ENCODE results near the gene AUTS2. TPM values are rescaled to one million over a fixed set of nuclear protein-coding genes. Genes with fewer than 3 reads are reported as not detected.

Gene AUTS2
- total and polyA plus RNA-seq, 10 of the 15 experiments (the other 5 are each of a cell fraction or from before 2014, with no cell fraction given), result 6.4 to 55.6 (median 21.6) TPM

DNA sequence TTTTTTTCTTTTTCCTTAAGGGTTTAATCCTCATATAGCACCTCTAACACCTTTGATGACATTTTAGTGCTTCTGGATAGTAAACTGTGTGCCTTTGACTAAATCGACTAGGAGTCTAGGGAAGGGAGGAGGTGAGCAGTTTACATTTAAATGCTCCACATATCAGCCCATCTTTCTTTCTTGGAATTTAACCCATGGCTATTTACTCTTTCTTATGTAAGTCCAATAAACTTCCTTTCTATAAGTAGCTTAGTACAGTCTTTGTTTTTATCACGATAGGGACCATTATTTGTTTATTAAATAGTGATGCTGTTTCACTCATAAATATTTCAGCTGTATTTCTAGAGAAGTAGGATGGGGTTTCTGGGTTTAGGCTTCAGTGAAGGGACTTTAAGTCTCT lies 669.9 kb downstream of the AUTS2 start:
- intact Hi-C loops (cut with micrococcal nuclease; ENCODE audit: unreplicated experiment), result no loop called here

More for the DNA sequence above, 669.9 kb downstream of the AUTS2 start:
- Histone ChIP-seq H3K27ac (ENCODE audit: control insufficient read depth, insufficient read depth) (no peak overlapping the region), H2AFZ (ENCODE audit: control insufficient read depth, low read depth, low read length) (no peak overlapping the region), H3K79me2 (ENCODE audit: control insufficient read depth, insufficient read depth, low read length) (no peaks in the 10 kb centered on the region), H4K20me1 (ENCODE audit: control insufficient read depth, insufficient read depth) (no peaks in the 10 kb centered on the region), H3K4me1 (ENCODE audit: control insufficient read depth, insufficient read depth, low read length) (no peaks in the 10 kb centered on the region), H3K9me3 (replicated peaks; ENCODE audit: control insufficient read depth, insufficient read depth, low read length) (no peaks in the 10 kb centered on the region), H3K4me2 (ENCODE audit: control insufficient read depth, insufficient read depth) (no peak overlapping the region), H3K4me3 (no peak overlapping the region), H3K36me3 (ENCODE audit: control insufficient read depth in 2 of 2, insufficient read depth in 2 of 2, low read length in 1 of 2) (no peaks in the 10 kb centered on the region), H3K27me3 (replicated peaks in 1 of 2; ENCODE audit: control insufficient read depth in 2 of 2, insufficient read depth in 2 of 2, low read length in 1 of 2) (no peaks in the 10 kb centered on the region), H3K9ac (ENCODE audit: control insufficient read depth, insufficient read depth, low read length) (no peak overlapping the region)
- ATAC-seq (no peak), FAIRE-seq (no peak), DNase-seq (ENCODE audit: low read depth, low spot score) (no peak)
- in situ Hi-C loops (cut with MboI), result no loop called here
- no TSS peak for BruUV-seq (replicated peaks)
- RAD21 ChIA-PET (ENCODE audit: unreplicated experiment), result no interaction called here
- POLR2A ChIA-PET, result no interaction called here
- CTCF ChIA-PET, result interaction anchor here (1.2 kb wide), 1 partner anchor 220 kb away, joined by 3 read pairs; no protein-coding TSS in a partner anchor
- WGBS (ENCODE audit: insufficient coverage, insufficient replicate concordance, low lambda C conversion rate, missing lambda C conversion rate), result 33% methylated on average over 2 of the region's 2 CpGs
- TF ChIP-seq WRNIP1 (IDR thresholded peaks at IDR 0.05; ENCODE audit: borderline replicate concordance, low read depth, low read length) (no peak), PAX8 (IDR thresholded peaks at IDR 0.05) (no peak), MYB (IDR thresholded peaks at IDR 0.05; ENCODE audit: borderline replicate concordance, low read depth, low read length) (no peak), CHD4 (IDR thresholded peaks at IDR 0.05) (no peak), CBFB (IDR thresholded peaks at IDR 0.05; ENCODE audit: low read depth) (no peak), BMI1 (IDR thresholded peaks at IDR 0.05; ENCODE audit: borderline replicate concordance) (no peak), TCF7 (IDR thresholded peaks at IDR 0.05; ENCODE audit: borderline replicate concordance) (no peak)
- TF ChIP-seq, protein P1, sequence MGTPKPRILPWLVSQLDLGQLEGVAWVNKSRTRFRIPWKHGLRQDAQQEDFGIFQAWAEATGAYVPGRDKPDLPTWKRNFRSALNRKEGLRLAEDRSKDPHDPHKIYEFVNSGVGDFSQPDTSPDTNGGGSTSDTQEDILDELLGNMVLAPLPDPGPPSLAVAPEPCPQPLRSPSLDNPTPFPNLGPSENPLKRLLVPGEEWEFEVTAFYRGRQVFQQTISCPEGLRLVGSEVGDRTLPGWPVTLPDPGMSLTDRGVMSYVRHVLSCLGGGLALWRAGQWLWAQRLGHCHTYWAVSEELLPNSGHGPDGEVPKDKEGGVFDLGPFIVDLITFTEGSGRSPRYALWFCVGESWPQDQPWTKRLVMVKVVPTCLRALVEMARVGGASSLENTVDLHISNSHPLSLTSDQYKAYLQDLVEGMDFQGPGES (IDR thresholded peaks at IDR 0.05), result no peak
- TF ChIP-seq, protein P2, sequence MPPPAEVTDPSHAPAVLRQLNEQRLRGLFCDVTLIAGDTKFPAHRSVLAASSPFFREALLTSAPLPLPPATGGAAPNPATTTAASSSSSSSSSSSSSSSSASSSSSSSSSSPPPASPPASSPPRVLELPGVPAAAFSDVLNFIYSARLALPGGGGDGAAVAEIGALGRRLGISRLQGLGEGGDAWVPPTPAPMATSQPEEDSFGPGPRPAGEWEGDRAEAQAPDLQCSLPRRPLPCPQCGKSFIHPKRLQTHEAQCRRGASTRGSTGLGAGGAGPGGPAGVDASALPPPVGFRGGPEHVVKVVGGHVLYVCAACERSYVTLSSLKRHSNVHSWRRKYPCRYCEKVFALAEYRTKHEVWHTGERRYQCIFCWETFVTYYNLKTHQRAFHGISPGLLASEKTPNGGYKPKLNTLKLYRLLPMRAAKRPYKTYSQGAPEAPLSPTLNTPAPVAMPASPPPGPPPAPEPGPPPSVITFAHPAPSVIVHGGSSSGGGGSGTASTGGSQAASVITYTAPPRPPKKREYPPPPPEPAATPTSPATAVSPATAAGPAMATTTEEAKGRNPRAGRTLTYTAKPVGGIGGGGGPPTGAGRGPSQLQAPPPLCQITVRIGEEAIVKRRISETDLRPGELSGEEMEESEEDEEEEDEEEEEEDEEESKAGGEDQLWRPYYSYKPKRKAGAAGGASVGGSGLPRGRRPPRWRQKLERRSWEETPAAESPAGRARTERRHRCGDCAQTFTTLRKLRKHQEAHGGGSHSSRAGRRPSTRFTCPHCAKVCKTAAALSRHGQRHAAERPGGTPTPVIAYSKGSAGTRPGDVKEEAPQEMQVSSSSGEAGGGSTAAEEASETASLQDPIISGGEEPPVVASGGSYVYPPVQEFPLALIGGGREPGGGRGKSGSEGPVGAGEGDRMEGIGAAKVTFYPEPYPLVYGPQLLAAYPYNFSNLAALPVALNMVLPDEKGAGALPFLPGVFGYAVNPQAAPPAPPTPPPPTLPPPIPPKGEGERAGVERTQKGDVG (CRISPR knock-in tag; IDR thresholded peaks at IDR 0.05), result no peak
- TF ChIP-seq, protein P3, sequence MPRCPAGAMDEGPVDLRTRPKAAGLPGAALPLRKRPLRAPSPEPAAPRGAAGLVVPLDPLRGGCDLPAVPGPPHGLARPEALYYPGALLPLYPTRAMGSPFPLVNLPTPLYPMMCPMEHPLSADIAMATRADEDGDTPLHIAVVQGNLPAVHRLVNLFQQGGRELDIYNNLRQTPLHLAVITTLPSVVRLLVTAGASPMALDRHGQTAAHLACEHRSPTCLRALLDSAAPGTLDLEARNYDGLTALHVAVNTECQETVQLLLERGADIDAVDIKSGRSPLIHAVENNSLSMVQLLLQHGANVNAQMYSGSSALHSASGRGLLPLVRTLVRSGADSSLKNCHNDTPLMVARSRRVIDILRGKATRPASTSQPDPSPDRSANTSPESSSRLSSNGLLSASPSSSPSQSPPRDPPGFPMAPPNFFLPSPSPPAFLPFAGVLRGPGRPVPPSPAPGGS (IDR thresholded peaks at IDR 0.05; ENCODE audit: borderline replicate concordance, insufficient read depth, low read depth, low read length, poor library complexity, severe bottlenecking), result no peak
- SMC1A ChIA-PET (ENCODE audit: uncharacterized antibody, unreplicated experiment), result interaction anchor here (0.6 to 1.6 kb wide), 2 partner anchors 20 to 89 kb away, joined by 3 to 5 read pairs; no protein-coding TSS in a partner anchor

All from GM12878 (cell line).